Thymus (tissue), 11 donors: ENCODE results near the gene COL5A1. TPM values are rescaled to one million over a fixed set of nuclear protein-coding genes. Genes with fewer than 3 reads are reported as not detected.

ENCODE experiments used
- DNase-seq, 9 donors: peaks; one replicate each; pipeline ENCODE4 v3.0.0-alpha.2; 2013; ENCODE audit warnings: low spot score in 9 of 9, low read depth in 6 of 9, missing footprints in 1 of 9
- H3K27ac ChIP-seq, 2 donors: one replicate each; pipeline ENCODE4 v1.5.1; 2013; ENCODE audit warnings: control low read depth in 1 of 2, low read depth in 1 of 2, low read length in 1 of 2, mild to moderate bottlenecking in 1 of 2, moderate library complexity in 1 of 2
- H3K27me3 ChIP-seq, 2 donors: one replicate each; pipeline ENCODE4 v1.5.1; 2013; ENCODE audit warnings: low read length in 1 of 2; ENCODE audit not compliant: control insufficient read depth in 2 of 2, insufficient read depth in 1 of 2
- H3K36me3 ChIP-seq, 2 donors: one replicate each; pipeline ENCODE4 v1.5.1; 2013; ENCODE audit warnings: low read length in 1 of 2, mild to moderate bottlenecking in 1 of 2, moderate library complexity in 1 of 2; ENCODE audit not compliant: control insufficient read depth in 2 of 2, insufficient read depth in 2 of 2
- H3K4me1 ChIP-seq, 2 donors: one replicate each; pipeline ENCODE4 v1.5.1; 2013; ENCODE audit warnings: low read length in 2 of 2; ENCODE audit not compliant: control insufficient read depth in 2 of 2, insufficient read depth in 2 of 2
- H3K4me3 ChIP-seq, 2 donors: one replicate each; pipeline ENCODE4 v1.5.1; 2013; ENCODE audit warnings: low read length in 2 of 2, control low read depth in 1 of 2, mild to moderate bottlenecking in 1 of 2
- H3K9me3 ChIP-seq, 2 donors: one replicate each; pipeline ENCODE4 v1.5.1; 2013; ENCODE audit warnings: low read length in 1 of 2, mild to moderate bottlenecking in 1 of 2; ENCODE audit not compliant: control insufficient read depth in 2 of 2, insufficient read depth in 1 of 2
- WGBS: extraction: QIAGEN DNeasy Blood & Tissue Kit; methylation state at CpG from one replicate; pipeline ENCODE4 v1.1.7; 2013; 5-methylcytosine and 5-hydroxymethylcytosine counted together
- polyA plus RNA-seq: library from polyadenylated mRNA; stranded (reverse); fragments of 200-250 nt; gene quantifications from one replicate; pipeline ENCODE4 v1.2.3, GENCODE V29; 2013
- total RNA-seq: library from RNA; stranded (reverse); fragments of 120-200 nt; gene quantifications from one replicate; pipeline ENCODE4 v1.2.4, GENCODE V29; 2013
- donor health status: healthy.

Gene COL5A1
- total and polyA plus RNA-seq, 2 donors: 3.2 to 7.6 TPM

GRCh38 chr9:134650431-134651190 lies 9.0 kb downstream of the COL5A1 start:
- DNase-seq: no peak
- WGBS: 97% methylated on average over 26 of the region's 26 CpGs
- no peak overlapping the region for H3K27ac ChIP-seq
- H3K9me3 ChIP-seq: peaks cover 0 to 1% of the 10 kb centered on the region in 2 donors
- no peaks in the 10 kb centered on the region for H3K27me3 ChIP-seq
- no peak overlapping the region for H3K4me3 ChIP-seq
- peaks cover 0 to 16% of the 10 kb centered on the region in 2 donors for H3K4me1 ChIP-seq
- H3K36me3 ChIP-seq: no peaks in the 10 kb centered on the region

DNA sequence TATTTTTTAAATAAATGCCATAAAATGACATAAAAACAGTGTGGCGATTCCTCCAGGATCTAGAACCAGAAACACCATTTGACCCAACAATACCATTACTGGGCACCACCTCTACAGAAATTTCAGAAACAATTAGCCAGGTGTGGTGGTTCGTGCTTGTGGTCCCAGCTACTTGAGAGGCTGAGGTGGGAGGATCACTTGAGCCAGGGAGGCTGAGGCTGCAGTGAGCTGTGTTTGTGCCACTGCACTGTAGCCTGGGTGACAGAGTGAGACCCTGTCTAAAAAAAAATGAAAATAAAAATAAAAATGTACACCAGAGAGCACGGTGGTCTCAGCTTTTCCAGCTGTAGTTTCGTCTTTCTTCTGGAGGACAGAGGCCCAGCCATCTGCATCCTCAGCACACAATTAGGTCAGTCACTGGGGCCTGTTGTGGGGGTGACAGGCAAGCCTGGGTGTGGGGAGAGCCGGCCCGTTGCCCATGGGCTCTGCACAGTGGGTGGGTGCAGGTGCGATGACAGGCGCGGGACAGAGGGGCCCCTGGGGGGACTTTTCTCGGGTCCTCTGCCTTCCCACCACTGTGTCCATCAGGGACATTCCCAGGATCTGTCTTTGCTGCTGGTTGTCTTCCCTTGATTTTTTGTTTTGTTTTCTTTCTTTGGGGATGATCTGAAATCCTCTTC lies 9.8 kb downstream of the COL5A1 start:
- no peak for DNase-seq
- WGBS: 94% methylated on average over 10 of the region's 10 CpGs
- H3K4me3 ChIP-seq: no peak overlapping the region
- no peaks in the 10 kb centered on the region for H3K36me3 ChIP-seq
- peaks cover 0 to 1% of the 10 kb centered on the region in 2 donors for H3K9me3 ChIP-seq
- H3K27ac ChIP-seq: no peak overlapping the region
- H3K27me3 ChIP-seq: no peaks in the 10 kb centered on the region
- H3K4me1 ChIP-seq: peaks cover 0 to 9% of the 10 kb centered on the region in 2 donors

GRCh38 chr9:134652291-134653225 lies 11.0 kb downstream of the COL5A1 start:
- H3K4me3 ChIP-seq: no peak overlapping the region

DNA sequence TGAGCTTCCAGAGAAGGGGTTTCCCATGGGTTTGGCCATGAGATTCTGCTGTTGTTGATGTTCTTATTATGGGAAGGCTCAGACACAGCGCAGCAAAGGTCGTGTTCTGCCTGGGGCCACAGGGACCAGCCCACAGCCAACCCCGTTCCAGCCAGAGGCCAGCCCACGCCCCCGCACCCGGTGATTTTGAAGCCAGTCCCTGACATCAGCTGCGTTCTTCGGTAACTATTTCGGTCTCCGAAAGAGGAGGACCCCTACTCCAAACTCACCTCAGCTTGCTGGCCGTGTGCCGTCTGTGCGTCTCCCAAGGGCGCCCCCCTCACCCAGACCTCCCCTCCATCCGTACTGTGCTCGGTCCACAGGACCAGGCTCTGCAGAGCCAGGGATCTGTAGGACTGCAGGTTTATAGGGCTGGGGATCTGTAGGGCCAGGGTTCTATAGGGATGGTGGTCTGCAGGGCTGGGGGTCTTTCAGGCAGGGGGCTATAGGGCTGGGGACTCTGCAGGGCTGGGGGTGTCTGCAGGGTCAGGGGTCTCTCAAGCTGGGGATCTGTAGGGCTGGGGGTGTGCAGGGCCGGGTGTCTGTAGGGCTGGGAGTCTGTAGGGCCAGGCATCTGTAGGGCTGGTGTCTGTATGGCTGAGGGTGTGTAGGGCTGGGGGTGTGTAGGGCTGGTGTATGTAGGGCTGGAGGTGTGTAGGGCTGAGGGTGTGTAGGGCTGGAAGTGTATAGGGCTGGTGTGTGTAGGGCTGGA lies 11.8 kb downstream of the COL5A1 start:
- H3K4me1 ChIP-seq: no peaks in the 10 kb centered on the region
- DNase-seq: no peak
- H3K36me3 ChIP-seq: no peaks in the 10 kb centered on the region
- H3K4me3 ChIP-seq: no peak overlapping the region
- peaks cover 0 to 1% of the 10 kb centered on the region in 2 donors for H3K9me3 ChIP-seq
- H3K27ac ChIP-seq: no peak overlapping the region
- 96% methylated on average over 17 of the region's 17 CpGs for WGBS
- H3K27me3 ChIP-seq: no peaks in the 10 kb centered on the region

More at GRCh38 chr9:134652291-134653225, 11.0 kb downstream of the COL5A1 start:
- Histone ChIP-seq H3K4me1 (no peaks in the 10 kb centered on the region), H3K9me3 (peaks cover 0 to 1% of the 10 kb centered on the region in 2 donors), H3K36me3 (no peaks in the 10 kb centered on the region), H3K27ac (no peak overlapping the region), H3K27me3 (no peaks in the 10 kb centered on the region)
- WGBS: 91% methylated on average over 28 of the region's 28 CpGs
- DNase-seq: no peak

DNA sequence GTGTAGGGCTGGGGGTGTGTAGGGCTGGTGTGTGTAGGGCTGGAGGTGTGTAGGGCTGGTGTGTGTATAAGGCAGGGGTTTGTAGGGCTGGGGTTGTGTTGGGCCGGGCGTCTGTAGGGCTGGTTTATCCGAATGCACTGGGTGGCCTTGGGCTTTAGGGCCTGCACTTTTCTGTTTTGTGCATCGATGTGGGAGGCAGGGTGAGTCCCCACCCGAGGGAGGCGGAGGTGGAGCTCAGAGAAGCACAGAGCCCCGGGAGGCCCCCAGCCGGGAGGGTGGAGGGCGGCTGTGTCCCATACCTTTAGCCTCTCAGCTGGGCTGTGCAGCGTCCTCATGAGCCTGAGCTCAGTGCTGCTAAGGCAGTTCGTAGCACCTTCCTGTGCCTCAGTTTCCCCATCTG lies 13.5 kb downstream of the COL5A1 start:
- no peaks in the 10 kb centered on the region for H3K36me3 ChIP-seq
- peaks cover 0 to 3% of the 10 kb centered on the region in 2 donors for H3K4me1 ChIP-seq
- no peak overlapping the region for H3K27ac ChIP-seq
- H3K27me3 ChIP-seq: no peaks in the 10 kb centered on the region
- no peak for DNase-seq
- peaks cover 1 to 4% of the 10 kb centered on the region in 2 donors for H3K9me3 ChIP-seq
- no peak overlapping the region for H3K4me3 ChIP-seq
- WGBS: 93% methylated on average over 11 of the region's 11 CpGs

DNA sequence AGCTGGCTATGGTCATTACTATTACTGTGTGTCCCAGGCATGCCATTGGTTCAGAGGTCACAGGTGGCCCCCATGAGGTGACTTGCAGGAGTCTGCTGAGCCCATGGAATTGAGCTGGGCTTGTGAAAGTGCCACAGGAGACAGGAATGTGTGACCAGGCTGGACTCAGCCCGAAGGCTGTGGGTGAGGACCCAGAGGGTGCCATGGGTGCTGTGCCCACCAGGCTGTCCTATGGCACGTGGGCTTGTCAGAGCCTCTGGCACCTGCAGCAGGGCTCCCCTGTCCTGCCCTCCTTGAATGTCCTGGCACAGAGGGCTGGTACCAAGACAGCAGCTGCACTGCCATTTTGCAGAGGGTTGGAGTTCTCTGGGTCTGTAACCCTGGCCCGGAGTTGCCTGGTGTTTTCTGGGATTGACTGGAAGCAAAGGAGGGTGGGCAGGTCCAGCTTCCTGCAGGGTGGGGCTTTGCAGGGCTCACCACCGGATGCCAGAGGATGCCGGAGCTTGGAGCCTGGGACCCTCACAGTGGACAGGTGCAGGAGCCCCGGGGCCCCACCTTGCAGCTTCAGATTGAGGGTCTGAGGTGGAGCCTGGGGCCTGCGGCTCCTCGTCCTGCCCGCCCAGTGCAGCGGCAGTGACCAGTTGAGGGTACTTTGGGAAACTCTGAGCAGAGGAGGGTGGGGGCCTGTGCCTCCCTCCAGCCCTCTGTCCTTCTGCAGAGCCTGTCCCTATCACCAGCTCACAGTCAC lies 14.2 kb downstream of the COL5A1 start:
- Histone ChIP-seq H3K9me3 (peaks cover 1 to 4% of the 10 kb centered on the region in 2 donors), H3K4me3 (no peak overlapping the region), H3K27ac (no peak overlapping the region), H3K4me1 (peaks cover 0 to 3% of the 10 kb centered on the region in 2 donors), H3K36me3 (no peaks in the 10 kb centered on the region), H3K27me3 (no peaks in the 10 kb centered on the region)
- DNase-seq: no peak
- 96% methylated on average over 10 of the region's 10 CpGs for WGBS

- DNase-seq: no peak
- H3K9me3 ChIP-seq: peaks cover 0 to 4% of the 10 kb centered on the region in 2 donors
- H3K27ac ChIP-seq: no peak overlapping the region
- WGBS: 91% methylated on average over 12 of the region's 12 CpGs
- H3K4me1 ChIP-seq: peaks cover 0 to 3% of the 10 kb centered on the region in 2 donors
- no peaks in the 10 kb centered on the region for H3K27me3 ChIP-seq
- no peaks in the 10 kb centered on the region for H3K36me3 ChIP-seq
- no peak overlapping the region for H3K4me3 ChIP-seq
Measured at GRCh38 chr9:134656334-134657006, 14.9 kb downstream of the COL5A1 start.
